Measurements from ENCODE around the gene AK3. TPM values are rescaled to one million over a fixed set of nuclear protein-coding genes. Genes with fewer than 3 reads are reported as not detected.

AK3 gene
- polyA plus RNA-seq, 3 donors: 3.7 to 14.5 (median 13.8) TPM

- no peaks in the 10 kb centered on the region for H3K36me3 Mint-ChIP-seq
- no peaks in the 10 kb centered on the region for H3K4me1 ChIP-seq (ENCODE audit: control insufficient read depth in 1 of 2, insufficient read depth in 2 of 2, low read length in 2 of 2)
- no peaks in the 10 kb centered on the region for H3K36me3 ChIP-seq (replicated peaks in 1 of 2; ENCODE audit: control insufficient read depth in 1 of 2, insufficient read depth in 2 of 2, low read length in 2 of 2)
- H3K4me1 Mint-ChIP-seq: peaks cover 3% of the 10 kb centered on the region
- no peak overlapping the region for H3K4me3 Mint-ChIP-seq
- H3K27me3 Mint-ChIP-seq (ENCODE audit: low read depth in 3 of 3): peaks cover 2 to 5% (median 4%) of the 10 kb centered on the region in 3 donors
- H3K9ac ChIP-seq (ENCODE audit: insufficient read depth, low read length, poor library complexity, severe bottlenecking): no peak overlapping the region
- no peak overlapping the region for H2AFZ ChIP-seq (ENCODE audit: insufficient read depth, low read depth, low read length, poor library complexity, severe bottlenecking)
- no peaks in the 10 kb centered on the region for H3K79me2 ChIP-seq (ENCODE audit: insufficient read depth, low read length)
- H3K4me2 ChIP-seq (replicated peaks; ENCODE audit: extremely low read depth, low read length, poor library complexity, severe bottlenecking): no peak overlapping the region
- TF ChIP-seq CTCF (IDR thresholded peaks at IDR 0.05): no peak
- no peak overlapping the region for H3K27ac ChIP-seq (ENCODE audit: low read depth in 1 of 2, low read length in 2 of 2)
- H3K9me3 Mint-ChIP-seq: peaks cover 0 to 2% (median 0%) of the 10 kb centered on the region in 7 donors
- no peaks in the 10 kb centered on the region for H3K27me3 ChIP-seq (ENCODE audit: control insufficient read depth in 2 of 2, insufficient read depth in 2 of 2, low read length in 2 of 2)
- intact Hi-C loops (cut with micrococcal nuclease): no loop called here
- H3K9me3 ChIP-seq (replicated peaks in 1 of 2; ENCODE audit: control insufficient read depth in 1 of 2, insufficient read depth in 1 of 2, low read length in 2 of 2): no peaks in the 10 kb centered on the region
- no peak overlapping the region for H3K4me3 ChIP-seq (replicated peaks in 1 of 3; ENCODE audit: low read depth in 2 of 3, low read length in 3 of 3)
- DNase-seq: peak in 1 of 3 donors; percentile 22
- WGBS (ENCODE audit: insufficient coverage): 100% methylated on average over 3 of the region's 7 CpGs
- no peak overlapping the region for H3K27ac Mint-ChIP-seq
- H4K20me1 ChIP-seq (ENCODE audit: insufficient read depth, low read length): no peaks in the 10 kb centered on the region
These were observed 28.5 kb upstream of the AK3 start for GRCh38 chr9:4769321-4770080.

- H3K27ac Mint-ChIP-seq: no peak overlapping the region
These were observed 27.7 kb upstream of the AK3 start for GRCh38 chr9:4768681-4769080.

More at GRCh38 chr9:4768681-4769080, 27.7 kb upstream of the AK3 start:
- DNase-seq: no peak
- Mint-ChIP-seq H3K9me3 (peaks cover 0 to 2% (median 0%) of the 10 kb centered on the region in 7 donors), H3K27me3 (ENCODE audit: low read depth in 3 of 3) (peaks cover 6% of the 10 kb centered on the region in 3 donors), H3K4me1 (peaks cover 5% of the 10 kb centered on the region), H3K4me3 (no peak overlapping the region), H3K36me3 (peaks cover 0 to under 1% of the 10 kb centered on the region in 2 donors)
- no peaks in the 10 kb centered on the region for H3K9me3 ChIP-seq (replicated peaks in 1 of 2; ENCODE audit: control insufficient read depth in 1 of 2, insufficient read depth in 1 of 2, low read length in 2 of 2)
- H4K20me1 ChIP-seq (ENCODE audit: insufficient read depth, low read length): no peaks in the 10 kb centered on the region
- H3K4me2 ChIP-seq (replicated peaks; ENCODE audit: extremely low read depth, low read length, poor library complexity, severe bottlenecking): no peak overlapping the region
- no peak for TF ChIP-seq CTCF (IDR thresholded peaks at IDR 0.05)
- H2AFZ ChIP-seq (ENCODE audit: insufficient read depth, low read depth, low read length, poor library complexity, severe bottlenecking): no peak overlapping the region
- peaks cover 2 to 3% of the 10 kb centered on the region in 2 donors for H3K4me1 ChIP-seq (ENCODE audit: control insufficient read depth in 1 of 2, insufficient read depth in 2 of 2, low read length in 2 of 2)
- H3K27ac ChIP-seq (ENCODE audit: low read depth in 1 of 2, low read length in 2 of 2): no peak overlapping the region
- no peaks in the 10 kb centered on the region for H3K27me3 ChIP-seq (ENCODE audit: control insufficient read depth in 2 of 2, insufficient read depth in 2 of 2, low read length in 2 of 2)
- no peaks in the 10 kb centered on the region for H3K79me2 ChIP-seq (ENCODE audit: insufficient read depth, low read length)
- no peak overlapping the region for H3K9ac ChIP-seq (ENCODE audit: insufficient read depth, low read length, poor library complexity, severe bottlenecking)
- no peak overlapping the region for H3K4me3 ChIP-seq (replicated peaks in 1 of 3; ENCODE audit: low read depth in 2 of 3, low read length in 3 of 3)
- intact Hi-C loops (cut with micrococcal nuclease): no loop called here
- H3K36me3 ChIP-seq (replicated peaks in 1 of 2; ENCODE audit: control insufficient read depth in 1 of 2, insufficient read depth in 2 of 2, low read length in 2 of 2): no peaks in the 10 kb centered on the region
